ENCODE measurements around the gene CHID1. TPM values are rescaled to one million over a fixed set of nuclear protein-coding genes. Genes with fewer than 3 reads are reported as not detected.
A peak's percentile ranks its signal among the peaks of the same experiment; 100 is the strongest.

CHID1 gene
- total and polyA plus RNA-seq, 3 donors from 2014 or later = 134 to 176 (median 146) TPM

DNA sequence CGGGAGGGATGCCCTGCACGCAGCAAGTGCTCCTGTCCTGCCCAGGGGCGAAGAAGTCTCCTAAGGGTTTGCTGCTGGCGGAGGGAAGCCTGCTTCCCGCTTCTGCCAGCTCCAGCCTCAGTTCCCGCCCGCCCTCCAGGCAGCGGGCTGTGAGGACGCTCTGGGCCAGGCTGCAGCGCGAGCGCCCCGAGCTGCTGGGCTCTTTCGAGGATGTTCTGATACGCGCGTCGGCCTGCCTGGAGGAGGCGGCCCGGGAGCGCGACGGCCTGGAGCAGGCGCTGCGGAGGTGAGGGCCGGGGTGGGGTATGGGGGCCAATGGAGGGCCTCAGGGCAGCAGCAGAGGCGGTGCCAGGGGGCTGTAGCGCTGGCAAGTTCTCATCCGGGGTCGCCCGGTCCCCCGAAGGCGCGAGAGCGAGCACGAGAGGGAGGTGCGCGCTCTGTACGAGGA is 80.7 kb downstream of the CHID1 start:
- 8 to 9% methylated on average over 8 to 39 of the region's 39 CpGs for WGBS, 2 donors
- H3K27me3 ChIP-seq = no peaks in the 10 kb centered on the region
- DNase-seq = no peak
- no peak overlapping the region for H3K27ac ChIP-seq
- intact Hi-C loops (cut with DNase I; ENCODE audit: low total_unique reads) = no loop called here
- H3K4me3 ChIP-seq = peak overlapping the region in 1 of 2 donors; percentile 40
- no peaks in the 10 kb centered on the region for H3K36me3 ChIP-seq (ENCODE audit: low read depth, missing control alignments)
- TF ChIP-seq, protein P1, sequence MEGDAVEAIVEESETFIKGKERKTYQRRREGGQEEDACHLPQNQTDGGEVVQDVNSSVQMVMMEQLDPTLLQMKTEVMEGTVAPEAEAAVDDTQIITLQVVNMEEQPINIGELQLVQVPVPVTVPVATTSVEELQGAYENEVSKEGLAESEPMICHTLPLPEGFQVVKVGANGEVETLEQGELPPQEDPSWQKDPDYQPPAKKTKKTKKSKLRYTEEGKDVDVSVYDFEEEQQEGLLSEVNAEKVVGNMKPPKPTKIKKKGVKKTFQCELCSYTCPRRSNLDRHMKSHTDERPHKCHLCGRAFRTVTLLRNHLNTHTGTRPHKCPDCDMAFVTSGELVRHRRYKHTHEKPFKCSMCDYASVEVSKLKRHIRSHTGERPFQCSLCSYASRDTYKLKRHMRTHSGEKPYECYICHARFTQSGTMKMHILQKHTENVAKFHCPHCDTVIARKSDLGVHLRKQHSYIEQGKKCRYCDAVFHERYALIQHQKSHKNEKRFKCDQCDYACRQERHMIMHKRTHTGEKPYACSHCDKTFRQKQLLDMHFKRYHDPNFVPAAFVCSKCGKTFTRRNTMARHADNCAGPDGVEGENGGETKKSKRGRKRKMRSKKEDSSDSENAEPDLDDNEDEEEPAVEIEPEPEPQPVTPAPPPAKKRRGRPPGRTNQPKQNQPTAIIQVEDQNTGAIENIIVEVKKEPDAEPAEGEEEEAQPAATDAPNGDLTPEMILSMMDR (IDR thresholded peaks at IDR 0.05) = no peak
- TF ChIP-seq POLR2A (IDR thresholded peaks at IDR 0.05) = no peak
- H3K9me3 ChIP-seq = no peaks in the 10 kb centered on the region
- peaks cover 47% of the 10 kb centered on the region for H3K4me1 ChIP-seq

DNA sequence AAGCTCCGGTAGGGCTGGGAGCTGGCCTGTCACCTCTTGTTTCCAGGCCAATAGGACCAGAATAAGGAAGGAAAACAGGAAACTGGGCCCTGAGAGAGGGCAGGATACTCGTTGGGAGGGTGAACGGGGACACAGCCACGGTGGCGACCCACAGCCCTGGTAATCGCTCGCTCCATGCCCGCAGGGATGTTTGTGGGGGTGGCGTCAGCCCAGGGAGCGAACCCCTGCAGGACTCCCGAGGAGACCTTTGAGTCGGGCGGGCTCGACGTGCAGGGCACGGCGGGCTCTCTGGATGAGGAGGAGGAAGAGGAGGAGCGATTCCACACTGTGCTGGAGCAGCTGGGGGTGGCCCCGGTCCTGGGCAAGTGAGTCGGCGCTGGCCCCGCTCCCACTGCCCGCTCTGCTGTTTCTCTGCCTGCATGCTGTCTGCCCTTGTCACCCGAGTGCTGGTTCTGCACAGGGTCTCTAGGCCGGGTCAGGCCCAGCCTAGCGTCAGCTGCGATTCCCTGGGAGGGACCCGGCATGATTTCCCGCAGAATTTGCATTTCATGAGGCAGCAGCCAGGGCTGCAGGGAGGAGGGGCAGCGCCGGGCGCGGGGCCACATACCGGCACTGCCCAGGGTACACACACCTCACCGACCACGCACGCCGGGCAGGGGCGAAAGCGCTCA is 81.3 kb downstream of the CHID1 start:
- Histone ChIP-seq H3K9me3 (no peaks in the 10 kb centered on the region), H3K27ac (peak overlapping the region in 1 of 2 donors; percentile 56), H3K27me3 (no peaks in the 10 kb centered on the region), H3K36me3 (ENCODE audit: low read depth, missing control alignments) (no peaks in the 10 kb centered on the region), H3K4me3 (peak overlapping the region in 1 of 2 donors; percentile 40), H3K4me1 (peaks cover 41% of the 10 kb centered on the region)
- no peak for DNase-seq
- WGBS, 2 donors = 25 to 56% methylated on average over 11 to 40 of the region's 40 CpGs
- TF ChIP-seq, protein P1 (IDR thresholded peaks at IDR 0.05) = no peak
- TF ChIP-seq POLR2A (IDR thresholded peaks at IDR 0.05) = no peak
- intact Hi-C loops (cut with DNase I; ENCODE audit: low total_unique reads) = no loop called here

DNA sequence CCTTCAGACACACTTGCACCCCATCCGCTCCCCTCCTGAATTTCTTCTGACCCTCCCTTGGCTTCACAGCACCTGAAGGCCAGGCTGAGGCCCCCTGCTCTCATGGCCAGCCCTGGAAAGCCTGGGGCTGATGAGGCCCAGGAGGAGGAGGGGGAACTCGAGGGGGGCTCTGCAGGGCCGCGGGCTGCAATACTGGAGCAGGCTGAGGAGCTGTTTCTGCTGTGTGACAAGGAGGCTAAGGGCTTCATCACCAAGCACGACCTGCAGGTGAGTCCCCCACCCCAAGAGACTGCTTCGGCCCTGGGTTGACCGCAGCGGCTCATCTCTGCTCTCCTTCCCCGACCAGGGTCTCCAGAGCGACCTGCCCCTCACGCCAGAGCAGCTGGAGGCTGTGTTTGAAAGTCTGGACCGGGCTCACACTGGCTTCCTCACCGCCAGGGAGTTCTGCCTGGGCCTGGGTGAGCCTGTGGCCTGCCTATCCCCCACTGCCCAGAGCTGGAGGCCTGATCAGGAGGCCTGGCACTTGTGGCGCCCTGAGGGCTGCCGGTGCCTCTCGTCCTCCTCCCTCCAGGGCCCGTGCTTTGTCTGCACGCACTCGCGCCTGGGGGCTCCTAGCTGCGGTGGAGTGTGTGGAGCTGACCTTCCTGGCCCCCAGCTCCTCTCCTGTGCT is 82.0 kb downstream of the CHID1 start:
- Histone ChIP-seq H3K9me3 (no peaks in the 10 kb centered on the region), H3K27me3 (no peaks in the 10 kb centered on the region), H3K4me3 (no peak overlapping the region), H3K36me3 (ENCODE audit: low read depth, missing control alignments) (no peaks in the 10 kb centered on the region), H3K27ac (peak overlapping the region in 1 of 2 donors; percentile 56), H3K4me1 (peaks cover 34% of the 10 kb centered on the region)
- WGBS, 2 donors = 63 to 74% methylated on average over 7 to 20 of the region's 21 CpGs
- TF ChIP-seq, protein P1 (IDR thresholded peaks at IDR 0.05) = no peak
- no peak for TF ChIP-seq POLR2A (IDR thresholded peaks at IDR 0.05)
- intact Hi-C loops (cut with DNase I; ENCODE audit: low total_unique reads) = no loop called here
- DNase-seq = no peak

DNA sequence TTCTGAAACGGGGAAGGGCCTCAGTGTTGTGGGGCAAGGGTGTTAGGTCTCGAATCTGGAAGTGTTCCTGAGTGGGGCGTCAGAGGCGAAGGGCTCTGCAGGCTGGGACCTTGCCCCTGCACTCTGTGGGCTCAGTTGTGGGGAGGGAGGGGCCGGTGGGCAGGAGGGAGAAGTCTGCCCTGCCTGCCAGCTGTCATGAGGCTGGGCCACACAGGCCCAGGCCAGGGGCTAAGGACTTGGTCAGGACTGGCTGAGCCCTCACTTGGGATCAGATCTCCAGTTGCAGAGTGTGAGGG is 82.8 kb downstream of the CHID1 start, which contains the start of gene CRACR2B:
TSS of gene CRACR2B (plus strand) at position 23 of the 296 bp plus-strand sequence. CDS start 689 bp downstream, outside the sequence.
- Histone ChIP-seq H3K9me3 (no peaks in the 10 kb centered on the region), H3K4me1 (peaks cover 31% of the 10 kb centered on the region), H3K27ac (peak within 1 kb of the TSS in 1 of 2 donors; percentile 56), H3K27me3 (no peaks in the 10 kb centered on the region), H3K36me3 (ENCODE audit: low read depth, missing control alignments) (no peaks in the 10 kb centered on the region), H3K4me3 (no peak within 1 kb of the TSS)
- TF ChIP-seq, protein P1 (IDR thresholded peaks at IDR 0.05) = no peak
- TF ChIP-seq POLR2A (IDR thresholded peaks at IDR 0.05) = no peak
- intact Hi-C loops (cut with DNase I; ENCODE audit: low total_unique reads) = no loop called here
- 68 to 77% methylated on average over 5 of the region's 5 CpGs for WGBS, 2 donors
- no peak for DNase-seq
